Skeletal muscle cell (primary cell): ENCODE measurements around the gene ATP6V1B1.

Experiments
- DNase-seq: peaks from one replicate; pipeline ENCODE4 v3.0.0-alpha.2; 2010; ENCODE audit warnings: low read depth
- H3K4me3 ChIP-seq: 2 replicates; pipeline ENCODE4 v1.5.1; 2011; ENCODE audit warnings: low read depth, mild to moderate bottlenecking, control low read depth, low read length, moderate library complexity

The ATP6V1B1 gene

GRCh38 chr2:70922235-70923234, 13.2 kb upstream of the ATP6V1B1 start:
- no peak overlapping the region for H3K4me3 ChIP-seq
- no peak for DNase-seq

GRCh38 chr2:70923378-70924015, 12.2 kb upstream of the ATP6V1B1 start:
- DNase-seq, result no peak
- no peak overlapping the region for H3K4me3 ChIP-seq

- DNase-seq, result no peak
- H3K4me3 ChIP-seq, result no peak overlapping the region
Observed at GRCh38 chr2:70926042-70926441, 9.7 kb upstream of the ATP6V1B1 start.

GRCh38 chr2:70927138-70927537, 8.6 kb upstream of the ATP6V1B1 start:
- DNase-seq, result no peak
- H3K4me3 ChIP-seq, result no peak overlapping the region

DNA sequence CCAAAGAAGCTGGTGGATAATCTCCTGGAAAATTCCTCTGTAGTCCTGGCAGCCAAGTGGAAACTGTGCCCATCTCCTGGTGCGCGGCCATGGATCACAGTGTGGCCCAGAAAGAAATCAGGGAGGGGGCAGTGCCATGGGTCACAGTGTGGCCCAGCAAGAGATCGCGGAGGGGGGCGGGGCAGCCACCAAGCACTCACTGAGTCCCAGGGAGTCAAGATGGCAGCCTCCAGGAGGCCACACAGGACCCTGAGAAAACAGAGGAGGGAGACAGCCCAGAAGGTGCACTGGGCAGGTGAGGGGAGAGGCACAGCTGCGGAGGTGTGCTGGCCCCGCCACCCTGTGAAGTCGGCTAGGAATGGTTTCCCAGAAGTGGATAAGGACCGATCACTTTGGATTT, 8.1 kb upstream of the ATP6V1B1 start:
- no peak overlapping the region for H3K4me3 ChIP-seq
- no peak for DNase-seq

GRCh38 chr2:70928366-70928765, 7.3 kb upstream of the ATP6V1B1 start:
- no peak overlapping the region for H3K4me3 ChIP-seq
- DNase-seq, result no peak

DNA sequence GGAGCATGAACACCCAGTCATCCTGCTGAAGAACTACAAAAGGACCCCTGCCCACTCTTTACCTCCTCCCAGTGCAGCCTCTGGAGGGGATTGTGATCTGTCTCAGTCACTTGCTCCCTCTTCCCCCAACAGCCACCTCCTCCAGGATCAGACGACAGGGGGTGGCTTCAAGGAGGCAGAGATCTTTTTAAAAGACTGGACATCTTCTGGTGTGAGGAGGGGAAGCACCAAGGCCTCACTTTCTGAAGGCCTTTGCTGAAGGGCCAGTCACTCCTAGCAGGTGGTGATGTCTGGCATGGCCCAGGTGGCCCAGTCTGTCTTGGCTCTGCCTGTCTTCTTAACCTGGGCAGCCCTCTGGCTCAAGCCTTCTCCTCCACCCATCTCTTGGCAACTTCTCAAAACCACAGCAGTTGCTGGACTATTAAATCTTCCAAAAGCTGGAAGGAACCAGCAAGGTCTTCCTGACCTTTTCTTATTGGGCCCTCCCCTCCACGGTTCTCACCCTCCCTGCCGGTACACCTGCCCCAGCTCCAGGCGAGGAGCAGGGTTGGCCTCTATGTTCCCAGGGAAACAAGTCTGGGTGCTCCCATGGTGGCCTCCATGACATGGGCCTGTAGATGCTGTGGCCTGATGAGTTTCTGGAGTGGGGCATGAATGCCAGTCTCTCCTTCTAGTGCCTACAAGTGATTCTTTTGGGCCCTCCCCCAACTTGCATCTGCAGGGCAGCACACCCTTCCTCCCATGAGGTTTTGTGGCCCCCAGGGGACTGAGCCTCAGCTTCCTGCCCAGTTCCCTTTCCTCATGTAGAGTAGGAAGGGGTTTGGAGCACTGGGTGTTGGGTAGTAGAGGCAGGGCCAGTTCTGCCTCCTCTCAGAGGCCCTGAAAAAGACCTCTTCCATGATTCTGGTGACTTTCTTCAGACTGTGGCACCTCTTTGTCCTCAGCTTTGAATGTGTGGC, 5.0 kb upstream of the ATP6V1B1 start:
- no peak for DNase-seq
- no peak overlapping the region for H3K4me3 ChIP-seq

DNA sequence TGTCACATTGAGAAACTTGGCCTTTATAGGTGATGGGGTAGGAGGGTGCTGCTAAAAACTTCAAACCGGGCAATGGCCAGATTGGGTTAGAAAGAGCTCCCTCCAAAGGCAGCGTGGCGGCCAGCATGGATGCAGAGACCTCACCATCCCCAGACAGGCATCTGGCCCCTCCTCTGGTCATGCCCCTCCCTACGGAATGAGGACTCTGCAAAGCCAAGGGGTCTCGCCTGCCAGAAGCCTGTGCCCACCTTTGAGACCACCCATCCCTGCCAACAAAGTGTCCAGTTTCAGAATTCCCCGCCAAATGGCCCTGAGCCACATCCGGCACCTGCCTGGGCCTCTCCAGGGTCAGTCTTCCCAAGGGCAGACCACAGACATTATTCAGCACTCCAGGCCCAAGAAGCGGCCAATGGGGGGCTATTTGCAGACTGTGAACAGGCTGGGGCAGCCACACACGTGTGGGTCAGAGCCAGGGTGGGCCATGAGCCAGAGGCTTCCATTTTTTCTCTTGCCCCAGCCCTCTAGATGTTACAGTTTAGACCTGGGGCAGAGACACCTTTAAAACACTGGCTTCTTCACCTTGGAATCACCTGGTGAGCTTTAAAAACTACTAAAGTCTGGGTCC, 4.2 kb upstream of the ATP6V1B1 start:
- no peak overlapping the region for H3K4me3 ChIP-seq
- no peak for DNase-seq

GRCh38 chr2:70932631-70933230, 3.0 kb upstream of the ATP6V1B1 start:
- DNase-seq, result no peak
- no peak overlapping the region for H3K4me3 ChIP-seq

GRCh38 chr2:70934981-70935380, 719 bp upstream of the ATP6V1B1 start:
- no peak for DNase-seq
- H3K4me3 ChIP-seq, result no peak overlapping the region

DNA sequence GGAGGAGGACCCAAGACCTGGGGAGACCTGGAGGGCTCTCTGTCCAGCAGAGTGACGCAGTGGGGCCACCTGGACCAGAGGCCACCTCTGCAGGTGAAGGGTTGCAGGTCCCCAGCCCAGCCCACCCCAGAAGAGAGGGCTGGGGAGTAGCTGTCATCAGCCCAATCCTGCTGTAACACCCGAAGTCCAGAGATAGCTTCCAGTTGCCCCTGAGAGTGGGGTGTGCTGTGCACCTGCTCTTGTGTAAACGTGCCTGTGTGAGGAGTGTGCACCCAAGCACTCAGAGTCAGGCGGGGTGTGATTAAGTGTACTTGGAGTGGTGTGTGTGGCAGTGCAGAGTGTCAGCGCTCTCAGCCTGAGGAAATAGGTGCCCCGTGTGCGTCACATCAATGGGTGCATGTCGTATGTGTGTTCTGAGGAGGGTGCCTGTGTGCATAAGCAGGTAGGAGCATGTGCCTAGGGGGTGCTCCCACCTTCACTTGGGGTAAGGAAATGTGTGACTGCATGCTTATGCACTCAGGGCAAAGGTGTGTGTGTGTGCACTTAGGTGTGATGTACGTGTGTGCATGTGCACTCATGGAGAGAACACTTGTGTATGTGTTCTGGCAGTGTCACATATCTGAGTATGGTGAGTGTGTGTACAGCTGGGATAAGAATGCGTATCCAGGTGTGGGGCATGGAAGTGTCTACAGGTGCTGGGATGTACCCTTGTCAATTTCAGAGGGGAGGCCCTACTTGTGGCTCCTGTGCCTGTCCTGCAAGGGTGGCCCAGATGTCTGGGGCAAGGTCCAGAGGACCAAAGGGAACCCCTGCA, 672 bp downstream of the ATP6V1B1 start:
- no peak overlapping the region for H3K4me3 ChIP-seq
- DNase-seq, result no peak

- no peak overlapping the region for H3K4me3 ChIP-seq
- no peak for DNase-seq
Observed at GRCh38 chr2:70936979-70937811, 1.5 kb downstream of the ATP6V1B1 start.

DNA sequence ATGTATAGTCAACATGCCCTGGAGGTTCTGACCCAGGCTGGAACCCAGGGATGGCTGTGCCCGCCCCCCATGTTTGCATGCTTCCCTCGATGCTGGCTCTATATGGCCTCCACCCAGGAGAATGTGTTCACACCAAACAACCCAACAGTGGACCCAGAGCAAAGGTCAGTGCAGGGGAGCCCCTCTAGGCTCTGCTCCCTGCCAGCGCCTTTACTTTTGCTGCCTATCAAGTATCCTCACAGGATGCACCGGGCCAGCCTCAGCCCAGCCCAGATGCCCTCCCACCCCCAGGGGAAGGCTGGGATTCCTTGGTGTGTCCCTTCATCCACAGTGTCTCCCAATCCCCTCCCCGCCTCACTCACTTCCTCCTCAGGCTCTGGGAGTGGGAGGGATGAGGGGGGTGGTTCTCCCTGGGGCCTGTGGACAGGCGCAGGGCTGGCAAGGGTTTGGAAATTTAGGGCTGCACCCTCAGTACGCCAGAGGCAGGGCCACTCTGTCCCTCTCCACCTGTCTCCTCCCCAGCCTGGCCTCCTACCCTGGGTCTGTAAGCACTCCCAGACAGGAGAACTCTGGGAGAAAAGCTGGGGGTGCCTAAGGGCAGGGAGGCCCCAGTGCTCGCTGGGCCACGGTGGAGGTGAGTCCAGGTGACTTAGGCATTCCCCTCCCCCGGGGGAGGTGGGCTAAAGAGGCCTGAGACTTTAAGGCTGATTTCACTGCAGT, 2.3 kb downstream of the ATP6V1B1 start:
- DNase-seq, result no peak
- no peak overlapping the region for H3K4me3 ChIP-seq

DNA sequence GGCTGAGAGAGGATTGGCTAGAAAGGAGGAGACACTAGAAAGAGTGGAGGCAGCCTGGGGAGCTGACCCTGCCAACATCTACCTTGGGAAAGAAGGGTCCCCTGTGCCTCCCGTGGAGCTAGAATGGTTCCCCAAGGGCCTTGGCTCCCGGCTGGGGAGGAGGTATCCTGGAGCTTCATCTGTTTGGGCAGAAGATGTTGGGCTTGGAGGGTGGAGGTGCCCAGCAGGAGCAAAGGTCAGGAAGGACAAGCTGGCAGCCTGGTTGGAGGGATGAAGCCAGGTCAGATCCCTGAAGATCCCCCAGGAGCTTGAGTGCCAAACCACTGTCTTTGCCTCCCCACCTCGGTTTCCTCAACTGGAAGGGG, 2.9 kb downstream of the ATP6V1B1 start:
- DNase-seq, result no peak

DNA sequence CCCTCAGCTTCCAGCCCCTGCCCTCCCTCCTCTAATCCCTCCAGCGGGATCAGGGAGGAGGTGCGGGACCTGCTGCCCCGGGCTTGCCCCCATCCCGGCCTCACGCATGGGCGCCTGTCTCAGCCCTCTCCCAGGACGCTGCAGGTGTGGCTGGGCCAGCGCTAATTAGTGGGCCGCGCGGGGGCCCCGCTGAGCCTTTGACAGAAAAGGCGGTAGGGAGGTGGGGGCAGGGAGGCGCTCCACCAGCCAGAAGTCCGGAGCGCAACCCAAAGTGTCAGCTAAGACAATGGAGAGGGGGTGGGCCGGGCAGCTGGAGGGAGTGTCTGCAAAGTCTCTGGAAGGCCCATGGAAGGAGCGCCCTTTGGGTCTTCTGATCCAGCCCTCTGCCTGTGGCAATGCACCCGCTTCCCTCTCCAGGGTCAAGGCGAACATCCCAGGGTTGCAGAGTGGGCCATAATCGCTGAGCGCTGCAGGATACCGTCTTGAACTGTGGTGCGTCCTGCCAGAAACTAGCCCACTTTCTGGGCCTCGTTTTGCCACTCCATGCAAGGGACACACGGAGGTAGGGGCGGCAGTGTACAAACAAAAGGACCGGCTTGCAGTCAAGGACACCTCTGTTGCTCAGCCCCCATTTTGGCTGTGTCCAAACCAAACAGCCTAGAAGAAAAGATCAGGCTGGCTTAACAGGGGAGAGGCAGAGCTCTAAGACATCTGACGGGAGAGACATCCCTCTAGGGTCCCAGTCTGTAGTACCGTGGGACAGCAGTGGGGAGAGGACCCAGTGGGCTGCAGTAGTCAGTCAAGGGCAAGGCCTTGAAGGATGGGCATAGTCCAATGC, 3.5 kb downstream of the ATP6V1B1 start:
- H3K4me3 ChIP-seq, result no peak overlapping the region
- DNase-seq, result no peak

More for the DNA sequence above, 2.9 kb downstream of the ATP6V1B1 start:
- H3K4me3 ChIP-seq, result no peak overlapping the region
